RWPE1 (cell line): ENCODE data around the gene RFT1.
A peak's percentile ranks its signal among the peaks of the same experiment; 100 is the strongest.

ENCODE experiments used
- CTCF ChIA-PET: fragments of 350-600 bp; sonication (Branson Sonifier 250); formaldehyde crosslinking; extraction: SDS; loops from one replicate; lab custom pipeline; 2021; lab: Yijun Ruan, JAX
- POLR2A ChIA-PET: fragments of 400-600 bp; formaldehyde crosslinking; extraction: SDS; loops from one replicate; lab custom pipeline; 2020; ENCODE audit warnings: antibody characterized with exemption; ENCODE audit not compliant: low non-redundant PET; lab: Yijun Ruan, JAX
- DNase-seq: peaks from one replicate; pipeline ENCODE4 v3.0.0; 2012; ENCODE audit warnings: low spot score
- H3K27ac ChIP-seq: fragments of 450-650 bp; 2 replicates; pipeline ENCODE4 v1.5.1; 2017
- TF ChIP-seq, protein P1 (sequence below): fragments of 450-650 bp; conservative IDR thresholded peaks from 2 replicates; pipeline ENCODE4 v1.5.1; 2017; ENCODE audit warnings: low read depth, mild to moderate bottlenecking

The RFT1 gene

DNA sequence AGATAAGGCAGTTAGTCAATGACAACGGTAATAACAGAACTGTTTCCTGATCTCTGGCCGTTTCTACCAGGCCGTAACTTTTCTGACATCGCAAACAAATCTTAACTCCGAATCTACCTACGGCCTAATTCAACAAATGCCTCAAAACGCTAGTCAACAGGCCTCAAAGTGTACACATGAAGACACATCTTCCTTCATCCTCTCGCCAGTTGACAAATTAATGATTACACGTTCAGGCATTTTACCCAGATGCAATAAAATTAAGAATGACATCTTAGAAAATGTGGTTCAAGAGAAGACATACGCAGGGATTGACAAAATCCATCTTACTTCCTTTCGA is 85.9 kb downstream of the RFT1 start:
- TF ChIP-seq, protein P1, sequence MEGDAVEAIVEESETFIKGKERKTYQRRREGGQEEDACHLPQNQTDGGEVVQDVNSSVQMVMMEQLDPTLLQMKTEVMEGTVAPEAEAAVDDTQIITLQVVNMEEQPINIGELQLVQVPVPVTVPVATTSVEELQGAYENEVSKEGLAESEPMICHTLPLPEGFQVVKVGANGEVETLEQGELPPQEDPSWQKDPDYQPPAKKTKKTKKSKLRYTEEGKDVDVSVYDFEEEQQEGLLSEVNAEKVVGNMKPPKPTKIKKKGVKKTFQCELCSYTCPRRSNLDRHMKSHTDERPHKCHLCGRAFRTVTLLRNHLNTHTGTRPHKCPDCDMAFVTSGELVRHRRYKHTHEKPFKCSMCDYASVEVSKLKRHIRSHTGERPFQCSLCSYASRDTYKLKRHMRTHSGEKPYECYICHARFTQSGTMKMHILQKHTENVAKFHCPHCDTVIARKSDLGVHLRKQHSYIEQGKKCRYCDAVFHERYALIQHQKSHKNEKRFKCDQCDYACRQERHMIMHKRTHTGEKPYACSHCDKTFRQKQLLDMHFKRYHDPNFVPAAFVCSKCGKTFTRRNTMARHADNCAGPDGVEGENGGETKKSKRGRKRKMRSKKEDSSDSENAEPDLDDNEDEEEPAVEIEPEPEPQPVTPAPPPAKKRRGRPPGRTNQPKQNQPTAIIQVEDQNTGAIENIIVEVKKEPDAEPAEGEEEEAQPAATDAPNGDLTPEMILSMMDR, result no peak
- DNase-seq, result no peak
- ChIA-PET CTCF (no interaction called here), POLR2A (no interaction called here)
- H3K27ac ChIP-seq, result peak overlapping the region; percentile 92

DNA sequence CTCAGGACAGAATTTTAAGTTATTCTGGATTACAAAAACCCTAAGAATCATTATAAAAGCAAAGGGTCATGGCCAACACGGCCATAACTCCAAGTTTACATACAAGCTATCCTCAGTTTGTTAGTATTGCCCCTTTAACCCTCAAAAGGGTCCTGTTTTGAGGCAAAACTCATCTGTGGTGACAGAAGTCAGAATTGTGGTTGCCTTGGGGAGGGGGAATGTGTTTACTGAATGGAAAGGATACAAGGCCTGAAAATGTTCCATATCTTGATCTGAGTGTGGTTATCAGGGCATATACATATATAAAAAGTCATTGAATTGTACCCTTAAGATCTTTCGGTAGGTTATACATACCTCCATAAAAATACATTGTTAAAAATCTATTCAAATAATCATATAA is 86.5 kb downstream of the RFT1 start:
- no peak overlapping the region for H3K27ac ChIP-seq
- no peak for DNase-seq
- TF ChIP-seq, protein P1, result no peak
- ChIA-PET POLR2A (no interaction called here), CTCF (no interaction called here)

DNA sequence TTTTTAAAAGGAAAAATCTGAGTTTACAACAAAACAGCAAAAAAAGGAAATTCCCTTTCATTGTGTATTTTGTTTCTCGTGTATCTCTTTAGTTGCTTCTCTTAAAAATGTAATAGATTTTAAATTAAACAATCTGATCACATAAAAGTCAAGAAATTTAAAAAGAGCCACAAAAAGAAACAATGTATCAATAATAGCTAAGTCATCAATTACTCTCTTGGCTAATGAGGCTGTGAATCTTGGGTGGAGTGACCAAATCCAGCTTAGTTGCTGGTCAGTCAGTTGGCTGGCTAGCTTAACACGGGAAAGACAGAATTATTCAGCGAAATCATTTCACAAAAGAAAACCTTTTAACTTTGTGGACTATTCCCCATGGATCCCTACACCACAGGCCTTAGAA is 87.6 kb downstream of the RFT1 start:
- CTCF ChIA-PET, result interaction anchor here (0.8 kb wide), 1 partner anchor 991 kb away, joined by 3 read pairs; no protein-coding TSS in a partner anchor
- POLR2A ChIA-PET, result no interaction called here

DNA sequence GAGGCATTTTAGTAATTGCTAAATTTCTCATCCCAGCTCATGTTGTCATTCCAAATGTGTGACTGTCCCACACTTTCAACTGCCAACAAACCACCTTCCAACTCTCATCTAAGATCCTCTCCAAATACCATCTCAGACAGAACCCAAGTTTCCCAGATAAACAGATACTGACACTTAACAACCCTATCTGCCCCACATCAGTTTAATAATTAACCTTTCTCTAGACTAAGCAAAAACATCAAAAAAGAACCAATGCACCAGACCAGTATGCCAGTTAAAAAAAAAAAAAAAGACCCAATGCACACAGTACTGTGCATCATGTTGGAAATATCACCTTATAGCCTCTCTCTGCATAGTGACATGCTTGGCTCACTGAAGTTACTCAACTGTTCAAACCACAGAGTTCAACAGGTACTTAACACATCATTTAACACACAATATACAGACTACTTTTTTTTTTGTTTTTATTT is 89.8 kb downstream of the RFT1 start:
- H3K27ac ChIP-seq, result no peak overlapping the region
- TF ChIP-seq, protein P1, result no peak
- CTCF ChIA-PET, result interaction anchor here (0.6 kb wide), 1 partner anchor 9 kb away, joined by 4 read pairs; no protein-coding TSS in a partner anchor
- no peak for DNase-seq
- POLR2A ChIA-PET, result no interaction called here

More for the DNA sequence above, 87.6 kb downstream of the RFT1 start:
- no peak for DNase-seq
- TF ChIP-seq, protein P1, result no peak
- no peak overlapping the region for H3K27ac ChIP-seq

DNA sequence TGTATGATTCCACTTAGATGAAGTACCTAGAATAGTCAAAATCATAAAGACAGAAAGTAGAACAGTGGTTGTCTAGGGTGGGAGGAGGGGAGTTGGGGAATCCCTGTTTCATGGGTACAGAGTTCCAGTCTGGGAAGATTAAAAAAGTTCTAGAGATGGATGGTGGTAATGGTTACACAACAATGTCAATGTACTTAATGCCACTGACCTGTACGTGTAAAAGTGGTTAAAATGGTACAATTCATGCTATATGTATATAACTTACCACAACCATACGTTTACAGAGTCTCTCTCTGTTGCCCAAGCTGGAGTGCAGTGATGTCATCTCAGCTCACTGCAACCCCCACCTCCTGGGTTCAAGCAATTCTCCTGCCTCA is 90.9 kb downstream of the RFT1 start:
- no peak for DNase-seq
- ChIA-PET CTCF (no interaction called here), POLR2A (no interaction called here)
- no peak overlapping the region for H3K27ac ChIP-seq
- TF ChIP-seq, protein P1, result no peak

DNA sequence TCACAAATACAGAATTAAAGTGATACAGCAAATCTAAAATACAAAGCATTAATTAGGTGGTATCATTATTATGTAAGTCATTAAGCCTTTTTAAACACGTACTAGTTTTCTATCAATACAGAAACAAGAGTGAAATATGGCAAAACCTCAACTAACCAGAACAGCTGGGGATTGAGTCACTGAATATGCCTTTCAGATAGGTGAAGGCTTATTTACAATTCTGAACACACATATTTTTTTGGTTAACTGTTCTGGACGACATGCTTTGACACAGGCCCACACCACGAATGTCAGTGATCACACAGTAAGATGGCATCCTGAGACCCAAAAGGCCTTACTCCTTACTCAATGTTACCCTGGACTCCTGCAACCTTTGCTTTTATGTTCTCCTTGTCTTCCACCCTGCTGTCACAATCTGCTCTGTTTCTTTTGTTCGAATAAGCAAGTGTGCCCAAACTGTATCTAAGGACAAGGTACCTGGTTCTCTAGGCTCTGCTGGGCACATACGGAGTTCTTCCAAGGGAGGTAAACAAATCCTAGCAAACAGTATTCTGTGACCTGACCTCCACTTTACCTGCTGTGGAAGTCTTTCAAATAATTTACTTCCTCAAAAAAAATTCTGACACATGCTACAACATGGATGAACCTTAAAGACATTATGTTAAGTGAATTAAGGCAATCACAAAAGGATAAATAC is 91.4 kb downstream of the RFT1 start:
- CTCF ChIA-PET, result no interaction called here
- DNase-seq, result no peak
- POLR2A ChIA-PET, result no interaction called here
- H3K27ac ChIP-seq, result no peak overlapping the region
- TF ChIP-seq, protein P1, result no peak
